ENCODE measurements around the gene CDH26. TPM values are rescaled to one million over a fixed set of nuclear protein-coding genes. Genes with fewer than 3 reads are reported as not detected.

CDH26 gene
- total RNA-seq, 1 donor from 2014 or later, result not detected

DNA sequence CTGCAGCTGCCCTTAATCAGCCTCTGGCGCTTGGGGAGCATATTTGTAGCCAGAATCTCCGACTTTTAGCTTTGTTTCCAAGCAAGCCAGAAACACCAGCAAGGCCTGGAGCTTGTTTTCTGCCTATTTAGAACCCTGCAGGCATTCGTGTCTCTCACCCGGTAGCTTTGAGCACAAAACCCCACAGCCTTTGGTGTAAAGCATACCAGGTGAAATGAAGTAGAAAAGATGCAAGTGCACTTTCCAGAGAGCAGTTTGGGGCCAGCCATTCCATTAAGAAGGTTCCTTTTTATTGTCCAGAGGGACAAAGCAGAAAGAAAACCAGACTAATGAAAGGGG lies 17.3 kb upstream of the CDH26 start:
- DNase-seq (ENCODE audit: low spot score), result no peak
- TF ChIP-seq, protein P1, sequence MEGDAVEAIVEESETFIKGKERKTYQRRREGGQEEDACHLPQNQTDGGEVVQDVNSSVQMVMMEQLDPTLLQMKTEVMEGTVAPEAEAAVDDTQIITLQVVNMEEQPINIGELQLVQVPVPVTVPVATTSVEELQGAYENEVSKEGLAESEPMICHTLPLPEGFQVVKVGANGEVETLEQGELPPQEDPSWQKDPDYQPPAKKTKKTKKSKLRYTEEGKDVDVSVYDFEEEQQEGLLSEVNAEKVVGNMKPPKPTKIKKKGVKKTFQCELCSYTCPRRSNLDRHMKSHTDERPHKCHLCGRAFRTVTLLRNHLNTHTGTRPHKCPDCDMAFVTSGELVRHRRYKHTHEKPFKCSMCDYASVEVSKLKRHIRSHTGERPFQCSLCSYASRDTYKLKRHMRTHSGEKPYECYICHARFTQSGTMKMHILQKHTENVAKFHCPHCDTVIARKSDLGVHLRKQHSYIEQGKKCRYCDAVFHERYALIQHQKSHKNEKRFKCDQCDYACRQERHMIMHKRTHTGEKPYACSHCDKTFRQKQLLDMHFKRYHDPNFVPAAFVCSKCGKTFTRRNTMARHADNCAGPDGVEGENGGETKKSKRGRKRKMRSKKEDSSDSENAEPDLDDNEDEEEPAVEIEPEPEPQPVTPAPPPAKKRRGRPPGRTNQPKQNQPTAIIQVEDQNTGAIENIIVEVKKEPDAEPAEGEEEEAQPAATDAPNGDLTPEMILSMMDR (IDR thresholded peaks at IDR 0.05), result no peak
- Mint-ChIP-seq H3K4me3 (ENCODE audit: unreplicated experiment) (peak overlapping the region; percentile 86), H3K4me1 (ENCODE audit: low read depth) (peaks cover 51% of the 10 kb centered on the region), H3K9me3 (ENCODE audit: low read depth) (no peaks in the 10 kb centered on the region), H3K36me3 (ENCODE audit: low read depth) (peaks cover 6% of the 10 kb centered on the region), H3K27ac (ENCODE audit: unreplicated experiment) (peak overlapping the region; percentile 97), H3K27me3 (ENCODE audit: low read depth) (no peaks in the 10 kb centered on the region)

DNA sequence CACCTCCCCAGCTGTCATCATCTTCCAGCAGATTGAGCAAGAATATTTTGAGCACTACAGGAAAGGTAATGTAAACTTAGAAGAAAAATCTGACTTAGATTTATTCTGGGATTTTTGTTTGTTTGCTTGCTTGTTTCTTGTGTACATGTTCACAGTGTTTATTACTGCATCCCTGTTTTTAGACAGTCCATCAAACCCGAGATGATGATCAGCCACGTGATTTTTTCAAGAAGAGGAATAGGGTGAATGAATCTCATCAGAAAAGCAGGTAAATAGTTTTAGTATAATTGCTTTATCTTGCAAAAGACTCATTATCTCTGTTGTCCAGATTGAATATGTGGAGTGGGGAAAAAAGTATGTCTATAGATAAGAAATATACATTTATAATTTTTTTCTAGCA lies 16.0 kb upstream of the CDH26 start:
- no peak for DNase-seq (ENCODE audit: low spot score)
- TF ChIP-seq, protein P1 (IDR thresholded peaks at IDR 0.05), result no peak
- Mint-ChIP-seq H3K4me1 (ENCODE audit: low read depth) (peaks cover 55% of the 10 kb centered on the region), H3K4me3 (ENCODE audit: unreplicated experiment) (no peak overlapping the region), H3K9me3 (ENCODE audit: low read depth) (no peaks in the 10 kb centered on the region), H3K27ac (ENCODE audit: unreplicated experiment) (no peak overlapping the region), H3K27me3 (ENCODE audit: low read depth) (no peaks in the 10 kb centered on the region), H3K36me3 (ENCODE audit: low read depth) (peaks cover 6% of the 10 kb centered on the region)

DNA sequence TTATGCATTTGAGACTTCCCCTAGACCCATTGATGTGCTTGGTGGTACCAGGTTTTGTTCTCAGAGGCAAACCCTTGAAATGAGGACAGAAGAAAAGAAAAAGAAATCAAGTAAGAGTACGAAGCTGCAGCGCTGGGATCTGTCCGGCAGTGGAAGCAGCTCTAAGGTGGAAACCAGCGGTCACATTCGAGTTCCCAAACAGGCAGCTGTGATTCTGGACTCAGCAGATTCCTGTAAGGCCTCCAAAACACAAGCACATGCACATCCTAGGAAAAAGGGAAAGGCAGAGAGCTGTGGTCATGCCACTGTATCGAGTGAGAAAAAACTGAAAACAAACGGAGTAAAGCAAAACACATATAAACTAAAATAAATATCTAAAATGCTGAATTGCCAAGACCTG lies 13.5 kb upstream of the CDH26 start:
- Mint-ChIP-seq H3K27me3 (ENCODE audit: low read depth) (no peaks in the 10 kb centered on the region), H3K9me3 (ENCODE audit: low read depth) (no peaks in the 10 kb centered on the region), H3K4me3 (ENCODE audit: unreplicated experiment) (no peak overlapping the region), H3K27ac (ENCODE audit: unreplicated experiment) (peak overlapping the region; percentile 45), H3K36me3 (ENCODE audit: low read depth) (peaks cover 6% of the 10 kb centered on the region), H3K4me1 (ENCODE audit: low read depth) (peaks cover 46% of the 10 kb centered on the region)
- DNase-seq (ENCODE audit: low spot score), result no peak
- TF ChIP-seq, protein P1 (IDR thresholded peaks at IDR 0.05), result no peak

DNA sequence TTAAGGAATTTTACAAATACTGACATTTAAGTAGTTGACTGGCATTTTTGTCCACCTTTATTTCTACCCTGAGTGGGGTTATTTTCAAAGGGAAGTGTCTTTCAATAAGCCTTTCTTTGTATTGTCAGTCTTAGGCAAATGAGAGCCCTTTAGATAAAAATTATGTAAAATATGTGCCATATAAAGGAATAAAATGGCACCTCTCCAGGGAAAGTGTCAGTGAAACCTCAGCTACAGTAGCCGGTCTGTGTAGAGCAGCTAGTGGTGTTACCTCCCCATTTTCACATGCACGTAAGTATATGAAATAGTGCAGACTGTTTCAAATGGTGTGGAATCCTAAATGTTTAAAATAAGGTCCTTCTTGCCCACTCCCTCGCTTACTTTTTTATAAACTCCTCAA lies 13.0 kb upstream of the CDH26 start:
- Mint-ChIP-seq H3K9me3 (ENCODE audit: low read depth) (no peaks in the 10 kb centered on the region), H3K27me3 (ENCODE audit: low read depth) (no peaks in the 10 kb centered on the region), H3K4me3 (ENCODE audit: unreplicated experiment) (no peak overlapping the region)

DNA sequence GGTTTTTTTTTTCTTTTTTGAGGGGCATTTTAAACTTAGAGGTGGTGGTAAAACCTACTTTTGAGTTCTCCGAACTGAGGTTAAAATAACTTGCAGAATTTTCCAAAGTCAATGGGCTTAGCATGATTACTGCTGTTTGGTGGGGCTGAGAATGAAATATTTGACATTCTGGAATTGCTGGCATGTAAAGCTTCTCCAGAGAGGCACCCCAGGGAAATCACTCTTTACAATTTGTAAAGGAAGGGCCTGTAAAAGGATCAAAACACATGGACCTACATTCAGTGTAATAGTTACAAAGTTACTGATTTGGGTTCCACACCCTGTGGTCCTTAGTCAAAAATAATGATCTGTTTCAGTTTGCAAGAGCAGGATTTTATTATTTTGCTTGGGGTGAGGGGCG lies 12.5 kb upstream of the CDH26 start:
- H3K4me3 Mint-ChIP-seq (ENCODE audit: unreplicated experiment), result no peak overlapping the region
- H3K4me1 Mint-ChIP-seq (ENCODE audit: low read depth), result peaks cover 46% of the 10 kb centered on the region
- TF ChIP-seq, protein P1 (IDR thresholded peaks at IDR 0.05), result no peak
- H3K27ac Mint-ChIP-seq (ENCODE audit: unreplicated experiment), result peak overlapping the region; percentile 68
- no peak for DNase-seq (ENCODE audit: low spot score)
- peaks cover 6% of the 10 kb centered on the region for H3K36me3 Mint-ChIP-seq (ENCODE audit: low read depth)
- no peaks in the 10 kb centered on the region for H3K9me3 Mint-ChIP-seq (ENCODE audit: low read depth)
- H3K27me3 Mint-ChIP-seq (ENCODE audit: low read depth), result no peaks in the 10 kb centered on the region

More for the DNA sequence above, 13.0 kb upstream of the CDH26 start:
- TF ChIP-seq, protein P1 (IDR thresholded peaks at IDR 0.05), result no peak
- Mint-ChIP-seq H3K36me3 (ENCODE audit: low read depth) (peaks cover 6% of the 10 kb centered on the region), H3K4me1 (ENCODE audit: low read depth) (peaks cover 46% of the 10 kb centered on the region), H3K27ac (ENCODE audit: unreplicated experiment) (peak overlapping the region; percentile 68)
- DNase-seq (ENCODE audit: low spot score), result no peak

Measured in chondrocyte (in vitro differentiated cells).